ENCODE measurements around the gene GRIA3.

DNA sequence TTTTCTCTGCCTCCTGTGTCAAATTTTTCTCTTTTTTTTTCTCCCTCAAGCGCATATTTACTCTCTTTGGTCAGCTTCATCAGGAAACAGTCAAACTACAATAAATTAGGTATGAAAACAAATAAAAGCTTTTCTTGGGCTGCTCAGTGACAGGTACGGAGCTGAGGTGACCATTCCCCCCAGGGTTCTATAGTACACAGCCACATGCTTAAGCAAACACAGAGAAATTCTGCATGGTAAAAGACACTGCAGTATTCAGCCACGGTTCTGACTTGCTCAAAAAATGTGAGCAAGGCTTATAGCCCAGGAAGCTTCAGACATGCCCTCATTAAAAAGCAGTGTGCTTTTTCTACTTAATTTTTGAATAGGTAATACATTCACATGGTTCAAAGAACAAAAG lies 138.5 kb downstream of the GRIA3 start:
- TF ChIP-seq, protein P1, sequence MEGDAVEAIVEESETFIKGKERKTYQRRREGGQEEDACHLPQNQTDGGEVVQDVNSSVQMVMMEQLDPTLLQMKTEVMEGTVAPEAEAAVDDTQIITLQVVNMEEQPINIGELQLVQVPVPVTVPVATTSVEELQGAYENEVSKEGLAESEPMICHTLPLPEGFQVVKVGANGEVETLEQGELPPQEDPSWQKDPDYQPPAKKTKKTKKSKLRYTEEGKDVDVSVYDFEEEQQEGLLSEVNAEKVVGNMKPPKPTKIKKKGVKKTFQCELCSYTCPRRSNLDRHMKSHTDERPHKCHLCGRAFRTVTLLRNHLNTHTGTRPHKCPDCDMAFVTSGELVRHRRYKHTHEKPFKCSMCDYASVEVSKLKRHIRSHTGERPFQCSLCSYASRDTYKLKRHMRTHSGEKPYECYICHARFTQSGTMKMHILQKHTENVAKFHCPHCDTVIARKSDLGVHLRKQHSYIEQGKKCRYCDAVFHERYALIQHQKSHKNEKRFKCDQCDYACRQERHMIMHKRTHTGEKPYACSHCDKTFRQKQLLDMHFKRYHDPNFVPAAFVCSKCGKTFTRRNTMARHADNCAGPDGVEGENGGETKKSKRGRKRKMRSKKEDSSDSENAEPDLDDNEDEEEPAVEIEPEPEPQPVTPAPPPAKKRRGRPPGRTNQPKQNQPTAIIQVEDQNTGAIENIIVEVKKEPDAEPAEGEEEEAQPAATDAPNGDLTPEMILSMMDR (IDR thresholded peaks at IDR 0.05): no peak
- TF ChIP-seq EP300 (IDR thresholded peaks at IDR 0.05) (no peak), POLR2A (IDR thresholded peaks at IDR 0.05) (no peak)
